GM12878 (cell line): ENCODE results near the gene POLK. TPM values are rescaled to one million over a fixed set of nuclear protein-coding genes. Genes with fewer than 3 reads are reported as not detected.

Experiments
- FOS ChIP-seq: IDR thresholded peaks from 3 replicates; pipeline ENCODE4 v1.6.1; 2011; ENCODE audit warnings: borderline replicate concordance; ENCODE audit not compliant: insufficient read length; ENCODE audit errors: extremely low read depth
- KLF5 ChIP-seq: fragments of 450-650 bp; IDR thresholded peaks from 2 replicates; pipeline ENCODE4 v1.6.1; 2014; ENCODE audit warnings: mild to moderate bottlenecking; ENCODE audit not compliant: partially characterized antibody
- MAX ChIP-seq: IDR thresholded peaks from 2 replicates; pipeline ENCODE4 v1.6.1; 2012; ENCODE audit warnings: low read depth, low read length, improper control_type of control experiment
- SP1 ChIP-seq: IDR thresholded peaks from one replicate; pipeline ENCODE4 v1.6.1; 2011; ENCODE audit warnings: low read depth, low read length
- SUPT20H ChIP-seq: IDR thresholded peaks from 2 replicates; pipeline ENCODE4 v1.6.1; 2011; ENCODE audit warnings: low read depth, mild to moderate bottlenecking, low read length, moderate library complexity, borderline replicate concordance; ENCODE audit not compliant: control insufficient read depth
- ZNF384 ChIP-seq: IDR thresholded peaks from 2 replicates; pipeline ENCODE4 v1.6.1; 2012; ENCODE audit warnings: low read depth, mild to moderate bottlenecking, low read length, improper control_type of control experiment, borderline replicate concordance
- polyA plus RNA-seq, 11 experiments: library from polyadenylated mRNA; depleted of rRNA in 4 of 11; unstranded in 6 of 11; stranded (reverse) in 5 of 11; fragments of >200 nt; fragmentation: Nextera tagmentation in 4 of 11; fragmentation: Illumina TruSeq in 1 of 11; extraction: Ambion mirVana in 4 of 11; extraction: Trizol in 1 of 11; gene quantifications; 1 replicate in 1 of 11; 2 replicates in 10 of 11; pipeline versions ENCODE4 v1.2.1 to v1.2.3, GENCODE V29; 2011 to 2016; ENCODE audit warnings: inconsistent platforms in 2 of 11, missing spikeins in 2 of 11, low read depth in 1 of 11
- total RNA-seq, 4 experiments: library from RNA; depleted of rRNA in 3 of 4; stranded (reverse); fragments of >200 nt in 3 of 4; fragmentation: Illumina TruSeq in 1 of 4; extraction: Trizol in 1 of 4; gene quantifications; 2 replicates each; pipeline versions ENCODE4 v1.2.1 to v1.2.3, GENCODE V29; 2013 to 2021
- TF ChIP-seq, protein P1 (sequence below): IDR thresholded peaks from 2 replicates; pipeline ENCODE4 v1.6.1; 2012; ENCODE audit warnings: improper control_type of control experiment, low read depth, low read length; ENCODE audit not compliant: insufficient replicate concordance
- TF ChIP-seq, protein P2 (sequence below): fragments of 450-650 bp; formaldehyde crosslinking; IDR thresholded peaks from 2 replicates; pipeline ENCODE4 v1.5.0; 2022; ENCODE audit warnings: mild to moderate bottlenecking, missing genetic modification characterization

POLK gene
- total and polyA plus RNA-seq, 10 of the 15 experiments (the other 5 are each of a cell fraction or from before 2014, with no cell fraction given) = 10.4 to 47.6 (median 29.0) TPM

- TF ChIP-seq, protein P1, sequence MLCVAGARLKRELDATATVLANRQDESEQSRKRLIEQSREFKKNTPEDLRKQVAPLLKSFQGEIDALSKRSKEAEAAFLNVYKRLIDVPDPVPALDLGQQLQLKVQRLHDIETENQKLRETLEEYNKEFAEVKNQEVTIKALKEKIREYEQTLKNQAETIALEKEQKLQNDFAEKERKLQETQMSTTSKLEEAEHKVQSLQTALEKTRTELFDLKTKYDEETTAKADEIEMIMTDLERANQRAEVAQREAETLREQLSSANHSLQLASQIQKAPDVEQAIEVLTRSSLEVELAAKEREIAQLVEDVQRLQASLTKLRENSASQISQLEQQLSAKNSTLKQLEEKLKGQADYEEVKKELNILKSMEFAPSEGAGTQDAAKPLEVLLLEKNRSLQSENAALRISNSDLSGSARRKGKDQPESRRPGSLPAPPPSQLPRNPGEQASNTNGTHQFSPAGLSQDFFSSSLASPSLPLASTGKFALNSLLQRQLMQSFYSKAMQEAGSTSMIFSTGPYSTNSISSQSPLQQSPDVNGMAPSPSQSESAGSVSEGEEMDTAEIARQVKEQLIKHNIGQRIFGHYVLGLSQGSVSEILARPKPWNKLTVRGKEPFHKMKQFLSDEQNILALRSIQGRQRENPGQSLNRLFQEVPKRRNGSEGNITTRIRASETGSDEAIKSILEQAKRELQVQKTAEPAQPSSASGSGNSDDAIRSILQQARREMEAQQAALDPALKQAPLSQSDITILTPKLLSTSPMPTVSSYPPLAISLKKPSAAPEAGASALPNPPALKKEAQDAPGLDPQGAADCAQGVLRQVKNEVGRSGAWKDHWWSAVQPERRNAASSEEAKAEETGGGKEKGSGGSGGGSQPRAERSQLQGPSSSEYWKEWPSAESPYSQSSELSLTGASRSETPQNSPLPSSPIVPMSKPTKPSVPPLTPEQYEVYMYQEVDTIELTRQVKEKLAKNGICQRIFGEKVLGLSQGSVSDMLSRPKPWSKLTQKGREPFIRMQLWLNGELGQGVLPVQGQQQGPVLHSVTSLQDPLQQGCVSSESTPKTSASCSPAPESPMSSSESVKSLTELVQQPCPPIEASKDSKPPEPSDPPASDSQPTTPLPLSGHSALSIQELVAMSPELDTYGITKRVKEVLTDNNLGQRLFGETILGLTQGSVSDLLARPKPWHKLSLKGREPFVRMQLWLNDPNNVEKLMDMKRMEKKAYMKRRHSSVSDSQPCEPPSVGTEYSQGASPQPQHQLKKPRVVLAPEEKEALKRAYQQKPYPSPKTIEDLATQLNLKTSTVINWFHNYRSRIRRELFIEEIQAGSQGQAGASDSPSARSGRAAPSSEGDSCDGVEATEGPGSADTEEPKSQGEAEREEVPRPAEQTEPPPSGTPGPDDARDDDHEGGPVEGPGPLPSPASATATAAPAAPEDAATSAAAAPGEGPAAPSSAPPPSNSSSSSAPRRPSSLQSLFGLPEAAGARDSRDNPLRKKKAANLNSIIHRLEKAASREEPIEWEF = no peak
- no peak for TF ChIP-seq KLF5
- no peak for TF ChIP-seq ZNF384
- TF ChIP-seq SUPT20H = no peak
- TF ChIP-seq MAX = no peak
- TF ChIP-seq, protein P2, sequence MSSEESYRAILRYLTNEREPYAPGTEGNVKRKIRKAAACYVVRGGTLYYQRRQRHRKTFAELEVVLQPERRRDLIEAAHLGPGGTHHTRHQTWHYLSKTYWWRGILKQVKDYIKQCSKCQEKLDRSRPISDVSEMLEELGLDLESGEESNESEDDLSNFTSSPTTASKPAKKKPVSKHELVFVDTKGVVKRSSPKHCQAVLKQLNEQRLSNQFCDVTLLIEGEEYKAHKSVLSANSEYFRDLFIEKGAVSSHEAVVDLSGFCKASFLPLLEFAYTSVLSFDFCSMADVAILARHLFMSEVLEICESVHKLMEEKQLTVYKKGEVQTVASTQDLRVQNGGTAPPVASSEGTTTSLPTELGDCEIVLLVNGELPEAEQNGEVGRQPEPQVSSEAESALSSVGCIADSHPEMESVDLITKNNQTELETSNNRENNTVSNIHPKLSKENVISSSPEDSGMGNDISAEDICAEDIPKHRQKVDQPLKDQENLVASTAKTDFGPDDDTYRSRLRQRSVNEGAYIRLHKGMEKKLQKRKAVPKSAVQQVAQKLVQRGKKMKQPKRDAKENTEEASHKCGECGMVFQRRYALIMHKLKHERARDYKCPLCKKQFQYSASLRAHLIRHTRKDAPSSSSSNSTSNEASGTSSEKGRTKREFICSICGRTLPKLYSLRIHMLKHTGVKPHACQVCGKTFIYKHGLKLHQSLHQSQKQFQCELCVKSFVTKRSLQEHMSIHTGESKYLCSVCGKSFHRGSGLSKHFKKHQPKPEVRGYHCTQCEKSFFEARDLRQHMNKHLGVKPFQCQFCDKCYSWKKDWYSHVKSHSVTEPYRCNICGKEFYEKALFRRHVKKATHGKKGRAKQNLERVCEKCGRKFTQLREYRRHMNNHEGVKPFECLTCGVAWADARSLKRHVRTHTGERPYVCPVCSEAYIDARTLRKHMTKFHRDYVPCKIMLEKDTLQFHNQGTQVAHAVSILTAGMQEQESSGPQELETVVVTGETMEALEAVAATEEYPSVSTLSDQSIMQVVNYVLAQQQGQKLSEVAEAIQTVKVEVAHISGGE (CRISPR knock-in tag) = no peak
- no peak for TF ChIP-seq FOS
- no peak for TF ChIP-seq SP1
Measured at GRCh38 chr5:75525344-75525743, 13.7 kb downstream of the POLK start (continued).
